K562 (cell line): ENCODE results near the gene GPATCH3. TPM values are rescaled to one million over a fixed set of nuclear protein-coding genes. Genes with fewer than 3 reads are reported as not detected.

ENCODE experiments used
- GATAD2B ChIP-seq: fragments of 450-650 bp; IDR thresholded peaks from 2 replicates; pipeline ENCODE4 v1.6.1; 2017; ENCODE audit warnings: mild to moderate bottlenecking, borderline replicate concordance
- NEUROD1 ChIP-seq: fragments of 150-350 bp; IDR thresholded peaks from 2 replicates; pipeline ENCODE4 v1.6.1; 2014; ENCODE audit warnings: borderline replicate concordance, low read length, low read depth; ENCODE audit not compliant: partially characterized antibody
- NR1H2 ChIP-seq: sonication (generic); formaldehyde crosslinking; IDR thresholded peaks from 2 replicates; pipeline ENCODE4 v1.4.0; 2020; ENCODE audit warnings: mild to moderate bottlenecking, missing genetic modification reagents
- PBX2 ChIP-seq, 2 experiments: IDR thresholded peaks in 1 of 2; conservative IDR thresholded peaks in 1 of 2; 2 replicates each; pipeline ENCODE4 v1.6.1; 2016; ENCODE audit warnings: low read depth in 2 of 2, mild to moderate bottlenecking in 1 of 2, missing compliant biosample characterization in 1 of 2, missing genetic modification characterization in 1 of 2, moderate library complexity in 1 of 2
- PURB ChIP-seq: sonication (generic); formaldehyde crosslinking; IDR thresholded peaks from 2 replicates; pipeline ENCODE4 v1.9.0; 2021; ENCODE audit warnings: low read depth, mild to moderate bottlenecking, missing genetic modification reagents
- SREBF1 ChIP-seq: fragments of 150-350 bp; IDR thresholded peaks from 2 replicates; pipeline ENCODE4 v1.6.1; 2014; ENCODE audit warnings: antibody characterized with exemption, low read depth, low read length, borderline replicate concordance
- TOE1 ChIP-seq, 2 experiments: fragments of 450-650 bp in 1 of 2; sonication (generic) in 1 of 2; formaldehyde crosslinking in 1 of 2; IDR thresholded peaks; 2 replicates each; pipeline versions ENCODE4 v1.7.1 to v1.8.0; 2016 to 2022; ENCODE audit warnings: borderline replicate concordance in 2 of 2, mild to moderate bottlenecking in 2 of 2, antibody characterized with exemption in 1 of 2, inconsistent platforms in 1 of 2, low read depth in 1 of 2, missing genetic modification reagents in 1 of 2, moderate library complexity in 1 of 2
- U2AF1 ChIP-seq: fragments of 200-400 bp; formaldehyde crosslinking; optimal IDR thresholded peaks from 2 replicates; pipeline ENCODE3; 2017; ENCODE audit warnings: mild to moderate bottlenecking, low read depth, low read length, moderate library complexity
- ZBED1 ChIP-seq: IDR thresholded peaks from 2 replicates; pipeline ENCODE4 v1.6.1; 2014
- ZNF175 ChIP-seq: fragments of 200-800 bp; sonication (Bioruptor generic); IDR thresholded peaks from 2 replicates; pipeline ENCODE4 v1.6.1; 2016; ENCODE audit warnings: low read depth, mild to moderate bottlenecking, missing genetic modification characterization, missing compliant biosample characterization
- ZNF197 ChIP-seq: fragments of 200-800 bp; sonication (Bioruptor generic); IDR thresholded peaks from 2 replicates; pipeline ENCODE4 v1.6.1; 2016; ENCODE audit warnings: low read depth, missing genetic modification characterization, missing compliant biosample characterization
- ZNF212 ChIP-seq: fragments of 450-650 bp; formaldehyde crosslinking; IDR thresholded peaks from 2 replicates; pipeline ENCODE4 v1.4.0; 2020; ENCODE audit warnings: mild to moderate bottlenecking
- ZNF318 ChIP-seq, 2 experiments: fragments of 450-650 bp; IDR thresholded peaks; 2 replicates each; pipeline ENCODE4 v1.6.1; 2016; ENCODE audit warnings: mild to moderate bottlenecking in 2 of 2, borderline replicate concordance in 1 of 2, low read depth in 1 of 2, moderate library complexity in 1 of 2
- ZNF408 ChIP-seq: fragments of 250-450 bp; sonication (Bioruptor Pico); IDR thresholded peaks from 2 replicates; pipeline ENCODE4 v1.4.0; 2020; ENCODE audit warnings: low read depth, mild to moderate bottlenecking, moderate library complexity
- polyA plus RNA-seq, 8 experiments: library from polyadenylated mRNA; depleted of rRNA in 4 of 8; stranded (reverse) in 5 of 8; unstranded in 3 of 8; fragments of >200 nt; fragmentation: Nextera tagmentation in 2 of 8; fragmentation: Illumina TruSeq in 1 of 8; extraction: Ambion mirVana in 2 of 8; extraction: Trizol in 1 of 8; gene quantifications; 2 replicates each; pipeline versions ENCODE4 v1.2.1 to v1.2.3, GENCODE V29; 2011 to 2014; ENCODE audit warnings: inconsistent platforms in 1 of 8, missing spikeins in 1 of 8
- total RNA-seq, 7 experiments: library from RNA; depleted of rRNA in 6 of 7; stranded (reverse); fragments of >200 nt in 6 of 7; fragmentation: Illumina TruSeq in 2 of 7; extraction: Trizol in 2 of 7; gene quantifications; 2 replicates each; pipeline versions ENCODE4 v1.2.1 to v1.2.3, GENCODE V29; 2011 to 2021; ENCODE audit warnings: low replicate concordance in 1 of 7

GPATCH3 gene
- total and polyA plus RNA-seq, 9 of the 15 experiments (the other 6 are each of a cell fraction or from before 2014, with no cell fraction given) = 1.6 to 23.0 (median 13.3) TPM

GRCh38 chr1:26864610-26865480 is 35.4 kb downstream of the GPATCH3 start (continued):
- 0 out of 2 replicates have a peak, but pooled peaks have one; percentile 25 for TF ChIP-seq PBX2 (CRISPR knock-in tag; IDR thresholded peaks at IDR 0.05; ENCODE audit: low read depth)
- TF ChIP-seq PBX2 (tag; conservative IDR thresholded peaks at IDR 0.05; ENCODE audit: low read depth) = peak; percentile 64; the same call in 1 of the 2 replicates
- TF ChIP-seq ZNF318 (IDR thresholded peaks at IDR 0.05; ENCODE audit: borderline replicate concordance in 1 of 2, low read depth in 1 of 2) = no peak
- TF ChIP-seq NEUROD1 = peak; percentile 93
- TF ChIP-seq ZNF212 (CRISPR knock-in tag) = no peak
- TF ChIP-seq NR1H2 (CRISPR knock-in tag) = no peak
- 0 out of 2 replicates have a peak, but pooled peaks have one; percentile 33 for TF ChIP-seq SREBF1
- TF ChIP-seq ZBED1 = no peak; the same call in 1 of the 2 replicates
- no peak for TF ChIP-seq PURB (CRISPR knock-in tag)
- TF ChIP-seq U2AF1 = peak; percentile 41
- TF ChIP-seq ZNF408 = no peak
- TF ChIP-seq TOE1 (IDR thresholded peaks at IDR 0.05; ENCODE audit: borderline replicate concordance) = no peak
- TF ChIP-seq TOE1 (CRISPR knock-in tag; IDR thresholded peaks at IDR 0.05; ENCODE audit: borderline replicate concordance, low read depth) = 0 out of 2 replicates have a peak, but pooled peaks have one; percentile 76
- TF ChIP-seq ZNF197 (CRISPR knock-in tag) = no peak
- no peak for TF ChIP-seq ZNF175 (CRISPR knock-in tag)
- TF ChIP-seq GATAD2B = no peak
